ENCODE data around the gene CILP2. TPM values are rescaled to one million over a fixed set of nuclear protein-coding genes. Genes with fewer than 3 reads are reported as not detected.

CILP2 gene
- total RNA-seq, 1 donor from 2014 or later: 0.23 TPM

- Mint-ChIP-seq H3K4me1 (ENCODE audit: unreplicated experiment) (no peaks in the 10 kb centered on the region), H3K36me3 (ENCODE audit: low read depth, unreplicated experiment) (no peaks in the 10 kb centered on the region), H3K27ac (ENCODE audit: unreplicated experiment) (no peak overlapping the region), H3K4me3 (ENCODE audit: unreplicated experiment) (no peak overlapping the region), H3K9me3 (ENCODE audit: unreplicated experiment) (no peaks in the 10 kb centered on the region), H3K27me3 (ENCODE audit: unreplicated experiment) (peaks cover 4% of the 10 kb centered on the region)
- TF ChIP-seq, protein P1, sequence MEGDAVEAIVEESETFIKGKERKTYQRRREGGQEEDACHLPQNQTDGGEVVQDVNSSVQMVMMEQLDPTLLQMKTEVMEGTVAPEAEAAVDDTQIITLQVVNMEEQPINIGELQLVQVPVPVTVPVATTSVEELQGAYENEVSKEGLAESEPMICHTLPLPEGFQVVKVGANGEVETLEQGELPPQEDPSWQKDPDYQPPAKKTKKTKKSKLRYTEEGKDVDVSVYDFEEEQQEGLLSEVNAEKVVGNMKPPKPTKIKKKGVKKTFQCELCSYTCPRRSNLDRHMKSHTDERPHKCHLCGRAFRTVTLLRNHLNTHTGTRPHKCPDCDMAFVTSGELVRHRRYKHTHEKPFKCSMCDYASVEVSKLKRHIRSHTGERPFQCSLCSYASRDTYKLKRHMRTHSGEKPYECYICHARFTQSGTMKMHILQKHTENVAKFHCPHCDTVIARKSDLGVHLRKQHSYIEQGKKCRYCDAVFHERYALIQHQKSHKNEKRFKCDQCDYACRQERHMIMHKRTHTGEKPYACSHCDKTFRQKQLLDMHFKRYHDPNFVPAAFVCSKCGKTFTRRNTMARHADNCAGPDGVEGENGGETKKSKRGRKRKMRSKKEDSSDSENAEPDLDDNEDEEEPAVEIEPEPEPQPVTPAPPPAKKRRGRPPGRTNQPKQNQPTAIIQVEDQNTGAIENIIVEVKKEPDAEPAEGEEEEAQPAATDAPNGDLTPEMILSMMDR (IDR thresholded peaks at IDR 0.05; ENCODE audit: unreplicated experiment): no peak
- DNase-seq (ENCODE audit: low spot score): no peak
Measured at GRCh38 chr19:19578252-19578651, 40.2 kb downstream of the CILP2 start.

DNA sequence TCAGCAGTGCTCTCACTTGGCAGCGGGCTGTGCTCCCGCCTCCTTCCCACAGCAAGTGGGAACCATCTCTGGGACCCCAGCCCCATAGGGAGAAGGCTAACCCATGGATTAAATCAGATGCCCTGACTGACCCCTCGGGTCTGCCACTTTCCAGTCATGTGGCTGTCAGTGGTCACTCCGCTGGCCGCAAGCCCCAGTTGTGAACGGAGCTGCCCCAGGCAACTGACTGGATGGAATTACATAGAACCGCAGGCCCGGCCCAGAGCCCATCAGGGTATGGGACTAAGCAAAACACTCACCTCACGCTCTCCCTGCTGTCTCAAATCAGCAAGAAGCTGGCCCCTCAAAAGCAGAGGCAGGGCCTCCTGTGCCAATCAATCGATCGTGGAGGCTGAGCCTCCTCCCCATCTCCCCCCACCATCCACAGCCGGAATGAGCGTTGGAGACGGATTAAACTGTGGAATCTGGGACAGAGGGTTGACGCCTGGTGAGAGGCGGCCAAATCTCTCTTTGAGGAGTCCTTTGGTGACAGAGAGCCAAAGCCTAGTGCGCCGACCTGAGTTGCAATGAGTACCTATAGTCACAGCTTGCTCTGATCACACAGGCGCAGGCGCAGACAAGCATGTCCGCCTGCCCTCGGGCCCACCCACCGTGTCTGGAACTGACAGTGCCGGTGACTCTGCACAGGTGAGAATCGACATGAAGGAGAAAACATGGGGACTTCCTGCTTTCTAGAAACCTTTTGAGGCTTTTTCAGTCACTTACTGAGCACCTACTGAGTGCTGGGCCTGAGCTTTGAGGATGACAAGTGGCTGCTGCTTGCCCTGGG is 41.7 kb downstream of the CILP2 start:
- no peak for DNase-seq (ENCODE audit: low spot score)
- Mint-ChIP-seq H3K4me3 (ENCODE audit: unreplicated experiment) (no peak overlapping the region), H3K27ac (ENCODE audit: unreplicated experiment) (no peak overlapping the region), H3K4me1 (ENCODE audit: unreplicated experiment) (no peaks in the 10 kb centered on the region), H3K36me3 (ENCODE audit: low read depth, unreplicated experiment) (no peaks in the 10 kb centered on the region), H3K9me3 (ENCODE audit: unreplicated experiment) (no peaks in the 10 kb centered on the region), H3K27me3 (ENCODE audit: unreplicated experiment) (peaks cover 7% of the 10 kb centered on the region)
- TF ChIP-seq, protein P1 (IDR thresholded peaks at IDR 0.05; ENCODE audit: unreplicated experiment): no peak

- no peaks in the 10 kb centered on the region for H3K4me1 Mint-ChIP-seq (ENCODE audit: unreplicated experiment)
- no peak for DNase-seq (ENCODE audit: low spot score)
- no peaks in the 10 kb centered on the region for H3K36me3 Mint-ChIP-seq (ENCODE audit: low read depth, unreplicated experiment)
- no peak overlapping the region for H3K4me3 Mint-ChIP-seq (ENCODE audit: unreplicated experiment)
- H3K27ac Mint-ChIP-seq (ENCODE audit: unreplicated experiment): no peak overlapping the region
- H3K27me3 Mint-ChIP-seq (ENCODE audit: unreplicated experiment): peaks cover 7% of the 10 kb centered on the region
- TF ChIP-seq, protein P1 (IDR thresholded peaks at IDR 0.05; ENCODE audit: unreplicated experiment): no peak
- H3K9me3 Mint-ChIP-seq (ENCODE audit: unreplicated experiment): no peaks in the 10 kb centered on the region
Measured at GRCh38 chr19:19580418-19580817, 42.4 kb downstream of the CILP2 start.

DNA sequence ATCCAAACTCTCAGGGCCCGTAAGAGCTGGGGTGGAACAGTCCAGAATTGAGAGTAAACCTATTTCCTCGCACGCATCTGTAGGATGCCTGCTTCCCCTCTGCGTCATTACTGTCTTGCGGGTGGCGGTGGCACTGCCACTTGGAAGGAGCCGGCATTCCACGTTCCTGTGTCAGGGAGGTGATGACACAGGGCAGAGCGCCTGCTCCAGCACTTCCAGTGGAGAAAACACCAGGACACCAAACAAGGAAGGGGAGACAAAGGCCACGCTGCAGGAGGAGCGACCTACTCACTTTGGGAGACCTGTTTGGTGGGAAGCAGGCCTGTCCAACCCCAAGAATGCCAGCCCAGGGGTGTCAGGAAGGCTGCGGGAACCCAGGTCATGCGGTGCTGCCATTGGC is 43.3 kb downstream of the CILP2 start:
- TF ChIP-seq, protein P1 (IDR thresholded peaks at IDR 0.05; ENCODE audit: unreplicated experiment): no peak
- no peak overlapping the region for H3K27ac Mint-ChIP-seq (ENCODE audit: unreplicated experiment)
- H3K4me1 Mint-ChIP-seq (ENCODE audit: unreplicated experiment): no peaks in the 10 kb centered on the region
- no peaks in the 10 kb centered on the region for H3K9me3 Mint-ChIP-seq (ENCODE audit: unreplicated experiment)
- H3K4me3 Mint-ChIP-seq (ENCODE audit: unreplicated experiment): no peak overlapping the region
- H3K27me3 Mint-ChIP-seq (ENCODE audit: unreplicated experiment): peaks cover 7% of the 10 kb centered on the region
- H3K36me3 Mint-ChIP-seq (ENCODE audit: low read depth, unreplicated experiment): no peaks in the 10 kb centered on the region
- no peak for DNase-seq (ENCODE audit: low spot score)

DNA sequence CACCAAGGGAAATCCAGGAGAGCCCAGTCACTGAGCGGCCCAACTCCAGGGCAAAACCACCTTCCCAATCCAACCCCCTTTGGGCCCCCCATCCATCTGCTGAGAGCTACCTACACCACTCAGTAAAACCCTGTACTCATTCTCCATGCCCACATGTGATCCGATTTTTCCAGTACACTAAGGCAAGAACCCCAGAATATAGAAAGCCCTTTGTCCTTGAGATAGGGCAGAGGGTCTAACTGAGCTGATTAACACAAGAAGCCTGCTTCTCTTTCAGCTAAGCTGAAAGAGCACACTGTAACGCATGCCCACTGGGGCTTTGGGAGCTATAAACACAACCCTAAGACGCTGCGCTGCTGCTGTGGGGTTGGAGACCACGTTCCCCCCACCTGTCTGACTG is 44.4 kb downstream of the CILP2 start:
- TF ChIP-seq, protein P1 (IDR thresholded peaks at IDR 0.05; ENCODE audit: unreplicated experiment): no peak
- Mint-ChIP-seq H3K4me1 (ENCODE audit: unreplicated experiment) (no peaks in the 10 kb centered on the region), H3K27ac (ENCODE audit: unreplicated experiment) (no peak overlapping the region), H3K36me3 (ENCODE audit: low read depth, unreplicated experiment) (no peaks in the 10 kb centered on the region), H3K27me3 (ENCODE audit: unreplicated experiment) (peaks cover 7% of the 10 kb centered on the region), H3K4me3 (ENCODE audit: unreplicated experiment) (no peak overlapping the region), H3K9me3 (ENCODE audit: unreplicated experiment) (no peaks in the 10 kb centered on the region)
- no peak for DNase-seq (ENCODE audit: low spot score)

Data from endothelial cell (in vitro differentiated cells).